ENCODE measurements around the gene NAA25. TPM values are rescaled to one million over a fixed set of nuclear protein-coding genes. Genes with fewer than 3 reads are reported as not detected.

Gene NAA25
- total and polyA plus RNA-seq, 7 donors, result 10.9 to 46.5 (median 28.1) TPM

DNA sequence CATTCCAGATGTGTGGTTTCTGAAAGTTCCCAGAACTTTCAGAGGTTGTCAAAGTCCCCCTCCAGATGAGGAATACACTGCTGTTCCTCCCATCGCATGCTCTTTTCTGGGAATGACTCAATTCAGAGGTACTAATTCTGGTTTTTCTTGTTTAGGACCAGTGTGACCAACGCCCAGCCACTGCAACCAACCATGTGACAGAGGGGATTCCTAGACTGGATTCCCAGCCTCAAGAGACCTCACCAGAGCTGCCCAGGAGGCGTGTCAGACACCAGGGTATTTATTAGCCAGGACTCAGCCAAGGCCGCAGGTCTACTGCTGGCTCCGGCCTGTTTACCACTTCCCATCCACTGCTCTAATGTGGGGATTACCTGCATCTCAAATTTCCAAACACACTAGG, 41.0 kb upstream of the NAA25 start:
- ATAC-seq (no peak), DNase-seq (no peak)
- Histone ChIP-seq H3K27me3 (ENCODE audit: insufficient read depth in 3 of 3, low read length in 2 of 3) (no peaks in the 10 kb centered on the region), H3K27ac (no peak overlapping the region), H3K4me1 (no peaks in the 10 kb centered on the region), H3K36me3 (ENCODE audit: insufficient read depth in 1 of 2, low read depth in 1 of 2) (peaks cover 6 to 99% of the 10 kb centered on the region in 2 donors), H3K9me3 (no peaks in the 10 kb centered on the region), H3K4me3 (no peak overlapping the region)
- intact Hi-C loops (cut with DNase I), result loop anchor here in 1 of 2 donors (10.0 kb wide), 2 partner anchors 85 to 105 kb away; no protein-coding TSS in a partner anchor
- WGBS, 3 donors, result 90 to 97% (median 94%) methylated on average over 5 of the region's 5 CpGs
- TF ChIP-seq, protein P1, sequence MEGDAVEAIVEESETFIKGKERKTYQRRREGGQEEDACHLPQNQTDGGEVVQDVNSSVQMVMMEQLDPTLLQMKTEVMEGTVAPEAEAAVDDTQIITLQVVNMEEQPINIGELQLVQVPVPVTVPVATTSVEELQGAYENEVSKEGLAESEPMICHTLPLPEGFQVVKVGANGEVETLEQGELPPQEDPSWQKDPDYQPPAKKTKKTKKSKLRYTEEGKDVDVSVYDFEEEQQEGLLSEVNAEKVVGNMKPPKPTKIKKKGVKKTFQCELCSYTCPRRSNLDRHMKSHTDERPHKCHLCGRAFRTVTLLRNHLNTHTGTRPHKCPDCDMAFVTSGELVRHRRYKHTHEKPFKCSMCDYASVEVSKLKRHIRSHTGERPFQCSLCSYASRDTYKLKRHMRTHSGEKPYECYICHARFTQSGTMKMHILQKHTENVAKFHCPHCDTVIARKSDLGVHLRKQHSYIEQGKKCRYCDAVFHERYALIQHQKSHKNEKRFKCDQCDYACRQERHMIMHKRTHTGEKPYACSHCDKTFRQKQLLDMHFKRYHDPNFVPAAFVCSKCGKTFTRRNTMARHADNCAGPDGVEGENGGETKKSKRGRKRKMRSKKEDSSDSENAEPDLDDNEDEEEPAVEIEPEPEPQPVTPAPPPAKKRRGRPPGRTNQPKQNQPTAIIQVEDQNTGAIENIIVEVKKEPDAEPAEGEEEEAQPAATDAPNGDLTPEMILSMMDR (IDR thresholded peaks at IDR 0.05), result no peak

DNA sequence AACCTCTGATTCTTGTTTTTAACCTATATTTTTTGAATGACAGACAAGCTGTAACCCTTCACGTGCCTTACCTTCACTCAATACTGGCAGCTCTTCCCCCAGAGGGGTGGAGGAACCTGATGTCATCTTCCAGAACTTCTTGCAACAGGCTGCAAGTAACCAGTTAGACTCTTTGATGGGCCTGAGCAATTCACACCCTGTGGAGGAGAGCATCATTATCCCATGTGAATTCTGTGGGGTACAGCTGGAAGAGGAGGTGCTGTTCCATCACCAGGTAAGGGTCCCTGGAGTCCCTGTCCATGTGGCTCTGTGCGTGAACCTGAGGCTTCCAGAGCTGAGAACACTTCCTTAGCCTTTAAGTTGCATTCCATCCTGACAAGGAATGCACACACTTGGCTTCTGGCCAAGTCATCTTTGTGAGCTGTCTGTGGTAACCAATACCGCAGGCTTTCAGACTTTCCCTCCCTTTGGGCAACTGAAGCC, 39.5 kb upstream of the NAA25 start:
- no peaks in the 10 kb centered on the region for H3K27me3 ChIP-seq (ENCODE audit: insufficient read depth in 3 of 3, low read length in 2 of 3)
- intact Hi-C loops (cut with DNase I), result loop anchor here in 1 of 2 donors (10.0 kb wide), 2 partner anchors 87 to 103 kb away; no protein-coding TSS in a partner anchor
- ATAC-seq (no peak), DNase-seq (no peak)
- no peaks in the 10 kb centered on the region for H3K4me1 ChIP-seq
- H3K4me3 ChIP-seq, result no peak overlapping the region
- no peak overlapping the region for H3K27ac ChIP-seq
- 80 to 83% (median 81%) methylated on average over 3 of the region's 3 CpGs for WGBS, 3 donors
- TF ChIP-seq, protein P1 (IDR thresholded peaks at IDR 0.05), result no peak
- H3K9me3 ChIP-seq, result no peaks in the 10 kb centered on the region
- peaks cover 6 to 99% of the 10 kb centered on the region in 2 donors for H3K36me3 ChIP-seq (ENCODE audit: insufficient read depth in 1 of 2, low read depth in 1 of 2)

DNA sequence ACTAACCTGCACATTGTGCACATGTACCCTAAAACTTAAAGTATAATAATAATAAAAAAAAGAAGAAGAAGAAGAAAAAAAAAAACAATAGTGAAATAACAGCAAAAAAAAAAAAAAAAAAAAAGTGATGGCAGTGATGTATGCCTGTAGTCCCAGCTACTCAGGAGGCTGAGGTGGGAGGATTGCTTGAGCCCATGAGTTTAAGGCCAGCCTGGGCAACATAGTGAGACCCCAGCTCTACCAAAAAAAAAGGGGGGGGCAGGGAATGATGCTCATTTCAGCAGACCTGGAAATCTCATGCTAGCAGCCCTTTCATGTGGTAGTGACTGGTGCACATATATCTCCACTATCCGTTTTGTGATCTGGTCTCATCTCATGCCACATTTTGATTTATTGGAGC, 37.5 kb upstream of the NAA25 start:
- intact Hi-C loops (cut with DNase I), result loop anchor here in 1 of 2 donors (10.0 kb wide), 2 partner anchors 89 to 101 kb away; no protein-coding TSS in a partner anchor
- no peak overlapping the region for H3K4me3 ChIP-seq
- WGBS, 3 donors, result 82 to 95% (median 89%) methylated on average over 1 of the region's 1 CpG
- DNase-seq (no peak), ATAC-seq (no peak)
- no peak overlapping the region for H3K27ac ChIP-seq
- no peaks in the 10 kb centered on the region for H3K4me1 ChIP-seq
- H3K9me3 ChIP-seq, result no peaks in the 10 kb centered on the region
- no peaks in the 10 kb centered on the region for H3K27me3 ChIP-seq (ENCODE audit: insufficient read depth in 3 of 3, low read length in 2 of 3)
- TF ChIP-seq, protein P1 (IDR thresholded peaks at IDR 0.05), result no peak
- peaks cover 6 to 99% of the 10 kb centered on the region in 2 donors for H3K36me3 ChIP-seq (ENCODE audit: insufficient read depth in 1 of 2, low read depth in 1 of 2)

DNA sequence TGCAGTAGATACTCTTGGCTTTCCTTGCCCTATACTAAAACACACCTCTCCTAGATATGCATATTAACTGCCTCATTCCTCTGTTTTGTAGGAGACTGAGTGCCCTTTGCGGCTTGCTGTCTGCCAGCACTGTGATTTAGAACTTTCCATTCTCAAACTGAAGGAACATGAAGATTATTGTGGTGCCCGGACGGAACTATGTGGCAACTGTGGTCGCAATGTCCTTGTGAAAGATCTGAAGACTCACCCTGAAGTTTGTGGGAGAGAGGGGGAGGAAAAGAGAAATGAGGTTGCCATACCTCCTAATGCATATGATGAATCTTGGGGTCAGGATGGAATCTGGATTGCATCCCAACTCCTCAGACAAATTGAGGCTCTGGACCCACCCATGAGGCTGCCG, 32.1 kb upstream of the NAA25 start:
- intact Hi-C loops (cut with DNase I), result loop anchor here in 1 of 2 donors (10.0 kb wide), 2 partner anchors 94 to 96 kb away; no protein-coding TSS in a partner anchor
- H3K27ac ChIP-seq, result no peak overlapping the region
- no peaks in the 10 kb centered on the region for H3K9me3 ChIP-seq
- H3K4me3 ChIP-seq, result no peak overlapping the region
- H3K36me3 ChIP-seq (ENCODE audit: insufficient read depth in 1 of 2, low read depth in 1 of 2), result peaks cover 0 to 100% of the 10 kb centered on the region in 2 donors
- 89 to 93% (median 93%) methylated on average over 5 of the region's 5 CpGs for WGBS, 3 donors
- ATAC-seq, result no peak
- H3K4me1 ChIP-seq, result no peaks in the 10 kb centered on the region
- DNase-seq, result no peak
- TF ChIP-seq, protein P1 (IDR thresholded peaks at IDR 0.05), result no peak
- no peaks in the 10 kb centered on the region for H3K27me3 ChIP-seq (ENCODE audit: insufficient read depth in 3 of 3, low read length in 2 of 3)

DNA sequence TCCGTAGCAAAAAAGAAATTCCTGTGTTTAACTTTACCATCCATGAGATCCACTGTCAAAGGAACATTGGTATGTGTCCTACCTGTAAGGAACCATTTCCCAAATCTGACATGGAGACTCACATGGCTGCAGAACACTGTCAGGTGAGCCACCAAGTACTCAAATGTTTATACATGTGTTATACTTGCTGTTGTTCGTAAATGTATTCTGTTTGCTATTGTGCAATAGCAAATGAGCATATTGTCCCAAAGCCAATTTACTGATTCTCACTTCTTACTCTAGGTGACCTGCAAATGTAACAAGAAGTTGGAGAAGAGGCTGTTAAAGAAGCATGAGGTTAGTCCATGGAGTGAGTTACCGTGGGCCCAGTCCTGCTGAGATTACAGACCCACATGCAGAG, 26.1 kb upstream of the NAA25 start:
- TF ChIP-seq, protein P1 (IDR thresholded peaks at IDR 0.05), result no peak
- peaks cover 0 to 72% of the 10 kb centered on the region in 2 donors for H3K36me3 ChIP-seq (ENCODE audit: insufficient read depth in 1 of 2, low read depth in 1 of 2)
- intact Hi-C loops (cut with DNase I), result loop anchor here in 1 of 2 donors (5.0 kb wide), 1 partner anchor 37 kb away; no protein-coding TSS in a partner anchor

More for the DNA sequence above, 26.1 kb upstream of the NAA25 start:
- ATAC-seq (no peak), DNase-seq (no peak)
- 90 to 96% (median 91%) methylated on average over 3 of the region's 3 CpGs for WGBS, 3 donors
- Histone ChIP-seq H3K4me3 (no peak overlapping the region), H3K27ac (no peak overlapping the region), H3K27me3 (ENCODE audit: insufficient read depth in 3 of 3, low read length in 2 of 3) (no peaks in the 10 kb centered on the region), H3K4me1 (peaks cover 19% of the 10 kb centered on the region), H3K9me3 (no peaks in the 10 kb centered on the region)
